CD4-positive, alpha-beta T cell treated with Interleukin-21 for 1 hour (primary cell): ENCODE measurements around the gene EEF1AKMT3.

Source experiments
- DNase-seq: peaks from one replicate; pipeline ENCODE4 v3.0.0-alpha.2; 2020

EEF1AKMT3 gene

GRCh38 chr12:57772429-57773322, at the start of gene EEF1AKMT3:
Gene EEF1AKMT3, plus strand, starts transcription at chr12:57772614. Its CDS starts 111 bp downstream, at chr12:57772725.
- DNase-seq: no peak

- DNase-seq: no peak
These were observed 49.4 kb upstream of the EEF1AKMT3 start for GRCh38 chr12:57722716-57723629.

- no peak for DNase-seq
These were observed 48.8 kb upstream of the EEF1AKMT3 start for GRCh38 chr12:57723630-57723962.

GRCh38 chr12:57724003-57724935, 48.1 kb upstream of the EEF1AKMT3 start:
- DNase-seq: no peak

- DNase-seq: no peak
These were observed 47.3 kb upstream of the EEF1AKMT3 start for GRCh38 chr12:57724936-57725740.

- DNase-seq: no peak
These were observed 46.6 kb upstream of the EEF1AKMT3 start for GRCh38 chr12:57725851-57726150.

- DNase-seq: peak; percentile 48
These were observed 46.1 kb upstream of the EEF1AKMT3 start for GRCh38 chr12:57726151-57726883.

- no peak for DNase-seq
These were observed 45.3 kb upstream of the EEF1AKMT3 start for GRCh38 chr12:57726884-57727757.

- no peak for DNase-seq
These were observed 44.5 kb upstream of the EEF1AKMT3 start for GRCh38 chr12:57727758-57728395.

- no peak for DNase-seq
These were observed 43.0 kb upstream of the EEF1AKMT3 start for GRCh38 chr12:57729321-57729844.

GRCh38 chr12:57730336-57731067, 41.9 kb upstream of the EEF1AKMT3 start:
- DNase-seq: no peak

- no peak for DNase-seq
These were observed 40.9 kb upstream of the EEF1AKMT3 start for GRCh38 chr12:57731411-57732080.

- no peak for DNase-seq
These were observed 40.1 kb upstream of the EEF1AKMT3 start for GRCh38 chr12:57732270-57732669.

GRCh38 chr12:57732726-57733593, 39.5 kb upstream of the EEF1AKMT3 start:
- DNase-seq: no peak

- no peak for DNase-seq
These were observed 38.5 kb upstream of the EEF1AKMT3 start for GRCh38 chr12:57733928-57734327.

- DNase-seq: no peak
These were observed 37.8 kb upstream of the EEF1AKMT3 start for GRCh38 chr12:57734591-57734990.
